Parathyroid adenoma (tissue), 2 donors: Measurements from ENCODE around the gene ZNF865.
A peak's percentile ranks its signal among the peaks of the same experiment; 100 is the strongest.

ENCODE experiments used
- H2AFZ ChIP-seq: fragments of 300-600 bp; sonication (generic); one replicate; pipeline ENCODE4 v1.7.0; 2017; ENCODE audit warnings: antibody characterized with exemption, mild to moderate bottlenecking
- H3K27ac ChIP-seq: fragments of 300-600 bp; sonication (generic); one replicate; pipeline ENCODE4 v1.7.0; 2017
- H3K27me3 ChIP-seq: fragments of 300-600 bp; sonication (generic); one replicate; pipeline ENCODE4 v1.7.0; 2017; ENCODE audit warnings: low read length; ENCODE audit not compliant: control insufficient read depth, insufficient read depth
- H3K36me3 ChIP-seq: fragments of 300-600 bp; sonication (generic); one replicate; pipeline ENCODE4 v1.7.0; 2017; ENCODE audit warnings: low read length; ENCODE audit not compliant: control insufficient read depth, insufficient read depth
- H3K4me1 ChIP-seq: fragments of 300-600 bp; sonication (generic); one replicate; pipeline ENCODE4 v1.7.0; 2017; ENCODE audit warnings: control low read depth
- H3K4me2 ChIP-seq: fragments of 300-600 bp; sonication (generic); one replicate; pipeline ENCODE4 v1.7.0; 2017; ENCODE audit warnings: low read length
- H3K4me3 ChIP-seq: fragments of 300-600 bp; sonication (generic); one replicate; pipeline ENCODE4 v1.7.0; 2017; ENCODE audit warnings: low read depth, low read length
- H3K79me2 ChIP-seq: fragments of 300-600 bp; sonication (generic); one replicate; pipeline ENCODE4 v1.7.0; 2017; ENCODE audit warnings: control low read depth
- H3K9ac ChIP-seq: fragments of 300-600 bp; sonication (generic); one replicate; pipeline ENCODE4 v1.7.0; 2017; ENCODE audit warnings: mild to moderate bottlenecking
- H3K9me3 ChIP-seq: fragments of 300-600 bp; sonication (generic); one replicate; pipeline ENCODE4 v1.7.0; 2017; ENCODE audit warnings: low read length; ENCODE audit not compliant: control insufficient read depth
- CTCF ChIP-seq: fragments of 300-600 bp; sonication (generic); IDR thresholded peaks from one replicate; pipeline ENCODE4 v1.7.0; 2017; ENCODE audit warnings: antibody characterized with exemption, mild to moderate bottlenecking
- donor health status: primary hyperparathyroidism.

ZNF865 gene

DNA sequence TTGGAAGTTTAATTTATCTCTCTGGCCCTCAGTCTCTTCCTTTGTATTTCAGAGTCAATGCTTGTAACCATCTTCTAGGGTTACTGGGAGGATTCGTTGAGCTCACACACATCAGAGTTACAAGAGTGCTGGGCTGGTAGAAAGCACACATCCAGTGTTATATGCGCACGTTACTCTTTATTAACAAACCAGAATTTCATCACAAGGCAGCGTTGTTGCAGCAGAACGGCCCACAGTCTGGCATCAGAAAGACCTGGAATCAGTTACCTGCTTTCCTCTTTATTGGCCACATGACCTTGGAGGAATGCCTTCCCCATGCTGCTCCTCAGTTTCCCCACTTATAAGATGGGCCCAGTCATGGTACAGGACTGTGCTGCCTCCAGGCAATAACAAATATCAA lies 3.9 kb downstream of the ZNF865 start:
- TF ChIP-seq CTCF = no peak
- no peaks in the 10 kb centered on the region for H3K9me3 ChIP-seq
- H3K27me3 ChIP-seq = no peaks in the 10 kb centered on the region
- H3K79me2 ChIP-seq = peaks cover 45% of the 10 kb centered on the region
- H3K36me3 ChIP-seq = no peaks in the 10 kb centered on the region
- peaks cover 28% of the 10 kb centered on the region for H3K4me1 ChIP-seq
- H3K27ac ChIP-seq = no peak overlapping the region
- no peak overlapping the region for H3K4me2 ChIP-seq
- H3K4me3 ChIP-seq = no peak overlapping the region
- H2AFZ ChIP-seq = no peak overlapping the region
- no peak overlapping the region for H3K9ac ChIP-seq

GRCh38 chr19:55611300-55611982 lies 6.0 kb downstream of the ZNF865 start:
- no peak for TF ChIP-seq CTCF
- H3K9ac ChIP-seq = no peak overlapping the region
- H3K27ac ChIP-seq = peak overlapping the region; percentile 81
- H3K36me3 ChIP-seq = no peaks in the 10 kb centered on the region
- H3K4me3 ChIP-seq = peak overlapping the region; percentile 38
- no peaks in the 10 kb centered on the region for H3K27me3 ChIP-seq
- H3K79me2 ChIP-seq = peaks cover 44% of the 10 kb centered on the region
- H3K4me1 ChIP-seq = peaks cover 22% of the 10 kb centered on the region
- no peak overlapping the region for H2AFZ ChIP-seq
- H3K9me3 ChIP-seq = no peaks in the 10 kb centered on the region
- peak overlapping the region; percentile 54 for H3K4me2 ChIP-seq

- Histone ChIP-seq H3K9me3 (no peaks in the 10 kb centered on the region), H2AFZ (no peak overlapping the region), H3K79me2 (peaks cover 38% of the 10 kb centered on the region), H3K36me3 (no peaks in the 10 kb centered on the region), H3K27ac (peak overlapping the region; percentile 81), H3K4me1 (peaks cover 18% of the 10 kb centered on the region), H3K4me2 (peak overlapping the region; percentile 54), H3K9ac (no peak overlapping the region), H3K27me3 (no peaks in the 10 kb centered on the region), H3K4me3 (peak overlapping the region; percentile 38)
- TF ChIP-seq CTCF = no peak
Observed at GRCh38 chr19:55611983-55612645, 6.7 kb downstream of the ZNF865 start.

DNA sequence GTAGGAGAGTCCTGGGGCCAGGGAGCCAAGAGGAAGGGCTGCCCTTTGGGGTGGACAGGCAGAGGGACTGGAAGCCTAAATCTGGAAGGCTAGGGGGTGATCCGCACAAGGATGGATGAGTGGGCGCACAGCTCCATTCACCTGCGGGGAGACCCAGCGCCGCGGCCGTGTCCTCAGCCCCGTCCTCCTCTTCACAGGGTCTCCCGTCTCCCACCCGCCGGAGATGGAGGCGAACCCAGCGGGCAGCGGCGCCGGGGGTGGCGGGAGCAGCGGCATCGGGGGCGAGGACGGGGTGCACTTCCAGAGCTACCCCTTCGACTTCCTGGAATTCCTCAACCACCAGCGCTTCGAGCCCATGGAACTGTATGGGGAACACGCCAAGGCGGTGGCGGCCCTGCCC lies 7.9 kb downstream of the ZNF865 start:
- no peak overlapping the region for H3K9ac ChIP-seq
- H3K4me3 ChIP-seq = no peak overlapping the region
- H3K27me3 ChIP-seq = no peaks in the 10 kb centered on the region
- H3K4me2 ChIP-seq = no peak overlapping the region
- no peak for TF ChIP-seq CTCF
- H3K79me2 ChIP-seq = peaks cover 28% of the 10 kb centered on the region
- H2AFZ ChIP-seq = no peak overlapping the region
- H3K36me3 ChIP-seq = no peaks in the 10 kb centered on the region
- H3K4me1 ChIP-seq = peaks cover 16% of the 10 kb centered on the region
- H3K9me3 ChIP-seq = no peaks in the 10 kb centered on the region
- H3K27ac ChIP-seq = no peak overlapping the region
